Tibial nerve (tissue), 4 donors: Measurements from ENCODE around the gene PCBP3. TPM values are rescaled to one million over a fixed set of nuclear protein-coding genes. Genes with fewer than 3 reads are reported as not detected.

ENCODE experiments used
- DNase-seq, 2 donors: peaks; one replicate each; pipeline ENCODE4 v3.0.0-alpha.2; 2019; ENCODE audit warnings: low spot score in 2 of 2
- H3K27ac ChIP-seq, 4 donors: fragments of 200-600 bp; sonication (generic) in 3 of 4; one replicate each; pipeline ENCODE4 v1.5.1; 2017 to 2019; ENCODE audit warnings: mild to moderate bottlenecking in 1 of 4
- H3K27me3 ChIP-seq, 2 donors: fragments of 200-600 bp; sonication (generic) in 1 of 2; one replicate each; pipeline versions ENCODE4 v1.5.1 to v1.6.0; 2017 to 2019
- H3K36me3 ChIP-seq, 3 donors: fragments of 200-600 bp; sonication (generic); one replicate each; pipeline ENCODE4 v1.5.1; 2018 to 2019
- H3K4me1 ChIP-seq, 4 donors: fragments of 200-600 bp; sonication (generic) in 3 of 4; one replicate each; pipeline ENCODE4 v1.5.1; 2017 to 2019
- H3K4me3 ChIP-seq, 4 donors: fragments of 200-600 bp; sonication (generic) in 3 of 4; one replicate each; pipeline ENCODE4 v1.5.1; 2017 to 2019; ENCODE audit warnings: mild to moderate bottlenecking in 1 of 4, moderate library complexity in 1 of 4
- H3K9me3 ChIP-seq, 4 donors: fragments of 200-600 bp; sonication (generic) in 3 of 4; one replicate each; pipeline ENCODE4 v1.5.1; 2017 to 2019
- CTCF ChIP-seq, 5 experiments: fragments of 200-600 bp in 3 of 5; fragments of 450-650 bp in 2 of 5; sonication (generic) in 3 of 5; IDR thresholded peaks; one replicate each; pipeline ENCODE4 v1.5.1; 2016 to 2019; ENCODE audit warnings: antibody characterized with exemption in 5 of 5, mild to moderate bottlenecking in 3 of 5, moderate library complexity in 2 of 5
- EP300 ChIP-seq, 2 donors: sonication (generic); formaldehyde crosslinking; IDR thresholded peaks; one replicate each; pipeline ENCODE4 v1.6.1; 2017; ENCODE audit warnings: antibody characterized with exemption in 2 of 2, mild to moderate bottlenecking in 1 of 2
- POLR2A ChIP-seq, 2 donors: fragments of 450-650 bp; IDR thresholded peaks; one replicate each; pipeline ENCODE4 v1.6.1; 2017; ENCODE audit warnings: antibody characterized with exemption in 2 of 2, mild to moderate bottlenecking in 2 of 2, moderate library complexity in 2 of 2
- WGBS, 2 donors: methylation state at CpG; one replicate each; pipeline ENCODE4 v1.1.5; 2018; 5-methylcytosine and 5-hydroxymethylcytosine counted together
- total RNA-seq, 4 donors: library from RNA; depleted of rRNA; stranded (reverse); fragments of >200 nt; gene quantifications; one replicate each; pipeline ENCODE4 v1.1.0, GENCODE V29; 2016

Gene PCBP3
- total RNA-seq, 4 donors from 2014 or later = 4.2 to 13.4 (median 9.6) TPM

- Histone ChIP-seq H3K27me3 (no peaks in the 10 kb centered on the region), H3K4me3 (no peak overlapping the region), H3K9me3 (peaks cover 0 to 22% (median 8%) of the 10 kb centered on the region in 4 donors), H3K4me1 (no peaks in the 10 kb centered on the region), H3K36me3 (no peaks in the 10 kb centered on the region), H3K27ac (no peak overlapping the region)
- no peak for TF ChIP-seq CTCF (IDR thresholded peaks at IDR 0.05)
- TF ChIP-seq EP300 (IDR thresholded peaks at IDR 0.05) = no peak
- no peak for TF ChIP-seq POLR2A (IDR thresholded peaks at IDR 0.05)
- 87 to 91% methylated on average over 3 of the region's 3 CpGs for WGBS, 2 donors
- no peak for DNase-seq
These were observed 137.1 kb downstream of the PCBP3 start for GRCh38 chr21:45780647-45781046.

GRCh38 chr21:45781741-45782140 is 138.2 kb downstream of the PCBP3 start:
- Histone ChIP-seq H3K27me3 (no peaks in the 10 kb centered on the region), H3K9me3 (peaks cover 0 to 15% (median 6%) of the 10 kb centered on the region in 4 donors), H3K36me3 (no peaks in the 10 kb centered on the region), H3K4me3 (no peak overlapping the region), H3K4me1 (no peaks in the 10 kb centered on the region), H3K27ac (no peak overlapping the region)
- no peak for DNase-seq
- TF ChIP-seq POLR2A (IDR thresholded peaks at IDR 0.05) (no peak), EP300 (IDR thresholded peaks at IDR 0.05) (no peak), CTCF (IDR thresholded peaks at IDR 0.05) (no peak)
- 91 to 95% methylated on average over 4 of the region's 4 CpGs for WGBS, 2 donors

- WGBS, 2 donors = 72 to 84% methylated on average over 6 of the region's 6 CpGs
- H3K36me3 ChIP-seq = no peaks in the 10 kb centered on the region
- DNase-seq = no peak
- no peaks in the 10 kb centered on the region for H3K4me1 ChIP-seq
- H3K9me3 ChIP-seq = no peaks in the 10 kb centered on the region
- no peak overlapping the region for H3K4me3 ChIP-seq
- TF ChIP-seq CTCF (IDR thresholded peaks at IDR 0.05) (no peak), EP300 (IDR thresholded peaks at IDR 0.05) (no peak), POLR2A (IDR thresholded peaks at IDR 0.05) (no peak)
- no peak overlapping the region for H3K27ac ChIP-seq
- peaks cover 0 to 5% of the 10 kb centered on the region in 2 donors for H3K27me3 ChIP-seq
These were observed 143.1 kb downstream of the PCBP3 start for GRCh38 chr21:45786660-45787059.

GRCh38 chr21:45787371-45787770 is 143.8 kb downstream of the PCBP3 start:
- no peaks in the 10 kb centered on the region for H3K4me1 ChIP-seq
- H3K4me3 ChIP-seq = no peak overlapping the region
- no peak for DNase-seq
- no peak overlapping the region for H3K27ac ChIP-seq
- 85 to 88% methylated on average over 8 of the region's 8 CpGs for WGBS, 2 donors
- TF ChIP-seq EP300 (IDR thresholded peaks at IDR 0.05) = no peak
- no peak for TF ChIP-seq CTCF (IDR thresholded peaks at IDR 0.05)
- no peak for TF ChIP-seq POLR2A (IDR thresholded peaks at IDR 0.05)
- H3K9me3 ChIP-seq = no peaks in the 10 kb centered on the region
- H3K27me3 ChIP-seq = peaks cover 0 to 5% of the 10 kb centered on the region in 2 donors
- no peaks in the 10 kb centered on the region for H3K36me3 ChIP-seq

GRCh38 chr21:45788198-45788597 is 144.7 kb downstream of the PCBP3 start:
- TF ChIP-seq CTCF (IDR thresholded peaks at IDR 0.05) = no peak
- no peak for TF ChIP-seq POLR2A (IDR thresholded peaks at IDR 0.05)
- TF ChIP-seq EP300 (IDR thresholded peaks at IDR 0.05) = no peak
- no peak for DNase-seq
- Histone ChIP-seq H3K27me3 (peaks cover 0 to 5% of the 10 kb centered on the region in 2 donors), H3K36me3 (no peaks in the 10 kb centered on the region), H3K27ac (no peak overlapping the region), H3K4me1 (no peaks in the 10 kb centered on the region), H3K9me3 (no peaks in the 10 kb centered on the region), H3K4me3 (no peak overlapping the region)
- 86 to 88% methylated on average over 16 of the region's 16 CpGs for WGBS, 2 donors
